ENCODE measurements around the gene BASP1. TPM values are rescaled to one million over a fixed set of nuclear protein-coding genes. Genes with fewer than 3 reads are reported as not detected.

The BASP1 gene
- total RNA-seq, 2 donors from 2014 or later, result 0.48 to 1.3 TPM

GRCh38 chr5:17269201-17269600, 51.8 kb downstream of the BASP1 start:
- no peak overlapping the region for H3K4me3 Mint-ChIP-seq
- H3K36me3 Mint-ChIP-seq (ENCODE audit: low read depth), result no peaks in the 10 kb centered on the region
- H3K27me3 Mint-ChIP-seq, result no peaks in the 10 kb centered on the region
- H3K27ac Mint-ChIP-seq, result no peak overlapping the region
- no peaks in the 10 kb centered on the region for H3K9me3 Mint-ChIP-seq
- no peaks in the 10 kb centered on the region for H3K4me1 Mint-ChIP-seq
- ATAC-seq (replicated peaks), result no peak

- H3K4me3 Mint-ChIP-seq, result no peak overlapping the region
- H3K27me3 Mint-ChIP-seq, result no peaks in the 10 kb centered on the region
- no peaks in the 10 kb centered on the region for H3K36me3 Mint-ChIP-seq (ENCODE audit: low read depth)
- no peak overlapping the region for H3K27ac Mint-ChIP-seq
- no peaks in the 10 kb centered on the region for H3K4me1 Mint-ChIP-seq
- no peaks in the 10 kb centered on the region for H3K9me3 Mint-ChIP-seq
- ATAC-seq (replicated peaks), result no peak
Measured at GRCh38 chr5:17272111-17272510, 54.7 kb downstream of the BASP1 start.

- no peak for ATAC-seq (replicated peaks)
- Mint-ChIP-seq H3K4me3 (no peak overlapping the region), H3K36me3 (ENCODE audit: low read depth) (no peaks in the 10 kb centered on the region), H3K4me1 (no peaks in the 10 kb centered on the region), H3K27me3 (no peaks in the 10 kb centered on the region), H3K9me3 (no peaks in the 10 kb centered on the region), H3K27ac (no peak overlapping the region)
Measured at GRCh38 chr5:17275289-17276158, 58.1 kb downstream of the BASP1 start.

- Mint-ChIP-seq H3K27me3 (no peaks in the 10 kb centered on the region), H3K36me3 (ENCODE audit: low read depth) (no peaks in the 10 kb centered on the region), H3K4me3 (no peak overlapping the region), H3K9me3 (no peaks in the 10 kb centered on the region), H3K4me1 (no peaks in the 10 kb centered on the region), H3K27ac (no peak overlapping the region)
- ATAC-seq (replicated peaks), result no peak
Measured at GRCh38 chr5:17276445-17276844, 59.0 kb downstream of the BASP1 start.

- Mint-ChIP-seq H3K27me3 (no peaks in the 10 kb centered on the region), H3K27ac (no peak overlapping the region), H3K4me1 (no peaks in the 10 kb centered on the region), H3K4me3 (no peak overlapping the region), H3K36me3 (ENCODE audit: low read depth) (no peaks in the 10 kb centered on the region), H3K9me3 (peaks cover 2% of the 10 kb centered on the region)
- no peak for ATAC-seq (replicated peaks)
Measured at GRCh38 chr5:17277907-17278306, 60.5 kb downstream of the BASP1 start.

- no peak overlapping the region for H3K27ac Mint-ChIP-seq
- no peaks in the 10 kb centered on the region for H3K27me3 Mint-ChIP-seq
- H3K36me3 Mint-ChIP-seq (ENCODE audit: low read depth), result no peaks in the 10 kb centered on the region
- no peak for ATAC-seq (replicated peaks)
- peaks cover 5% of the 10 kb centered on the region for H3K9me3 Mint-ChIP-seq
- no peak overlapping the region for H3K4me3 Mint-ChIP-seq
- H3K4me1 Mint-ChIP-seq, result no peaks in the 10 kb centered on the region
Measured at GRCh38 chr5:17278931-17279330, 61.5 kb downstream of the BASP1 start.

- ATAC-seq (replicated peaks), result no peak
- Mint-ChIP-seq H3K27ac (no peak overlapping the region), H3K36me3 (ENCODE audit: low read depth) (no peaks in the 10 kb centered on the region), H3K27me3 (no peaks in the 10 kb centered on the region), H3K4me1 (no peaks in the 10 kb centered on the region), H3K9me3 (peaks cover 5% of the 10 kb centered on the region), H3K4me3 (no peak overlapping the region)
Measured at GRCh38 chr5:17279487-17279886, 62.1 kb downstream of the BASP1 start.

- Mint-ChIP-seq H3K4me1 (no peaks in the 10 kb centered on the region), H3K27me3 (no peaks in the 10 kb centered on the region), H3K9me3 (peaks cover 5% of the 10 kb centered on the region), H3K27ac (no peak overlapping the region), H3K36me3 (ENCODE audit: low read depth) (no peaks in the 10 kb centered on the region), H3K4me3 (no peak overlapping the region)
- ATAC-seq (replicated peaks), result peak; percentile 24
Measured at GRCh38 chr5:17282283-17283120, 65.1 kb downstream of the BASP1 start.

GRCh38 chr5:17283121-17283415, 65.6 kb downstream of the BASP1 start:
- ATAC-seq (replicated peaks), result no peak
- Mint-ChIP-seq H3K27me3 (no peaks in the 10 kb centered on the region), H3K27ac (no peak overlapping the region), H3K36me3 (ENCODE audit: low read depth) (no peaks in the 10 kb centered on the region), H3K4me1 (no peaks in the 10 kb centered on the region), H3K4me3 (no peak overlapping the region), H3K9me3 (peaks cover 9% of the 10 kb centered on the region)

- Mint-ChIP-seq H3K36me3 (ENCODE audit: low read depth) (no peaks in the 10 kb centered on the region), H3K4me3 (no peak overlapping the region), H3K27me3 (no peaks in the 10 kb centered on the region), H3K9me3 (peaks cover 16% of the 10 kb centered on the region), H3K4me1 (no peaks in the 10 kb centered on the region), H3K27ac (no peak overlapping the region)
- ATAC-seq (replicated peaks), result no peak
Measured at GRCh38 chr5:17287501-17288155, 70.2 kb downstream of the BASP1 start.

GRCh38 chr5:17288570-17288969, 71.1 kb downstream of the BASP1 start:
- Mint-ChIP-seq H3K4me3 (no peak overlapping the region), H3K4me1 (no peaks in the 10 kb centered on the region), H3K36me3 (ENCODE audit: low read depth) (no peaks in the 10 kb centered on the region), H3K27me3 (no peaks in the 10 kb centered on the region), H3K27ac (no peak overlapping the region), H3K9me3 (peaks cover 11% of the 10 kb centered on the region)
- ATAC-seq (replicated peaks), result no peak

GRCh38 chr5:17289681-17290539, 72.5 kb downstream of the BASP1 start:
- H3K4me1 Mint-ChIP-seq, result no peaks in the 10 kb centered on the region
- H3K27ac Mint-ChIP-seq, result no peak overlapping the region
- peaks cover 11% of the 10 kb centered on the region for H3K9me3 Mint-ChIP-seq
- no peaks in the 10 kb centered on the region for H3K36me3 Mint-ChIP-seq (ENCODE audit: low read depth)
- no peak overlapping the region for H3K4me3 Mint-ChIP-seq
- no peak for ATAC-seq (replicated peaks)
- no peaks in the 10 kb centered on the region for H3K27me3 Mint-ChIP-seq

GRCh38 chr5:17290540-17290974, 73.1 kb downstream of the BASP1 start:
- H3K9me3 Mint-ChIP-seq, result peaks cover 11% of the 10 kb centered on the region
- H3K36me3 Mint-ChIP-seq (ENCODE audit: low read depth), result no peaks in the 10 kb centered on the region
- no peak overlapping the region for H3K4me3 Mint-ChIP-seq
- no peak overlapping the region for H3K27ac Mint-ChIP-seq
- H3K4me1 Mint-ChIP-seq, result no peaks in the 10 kb centered on the region
- no peaks in the 10 kb centered on the region for H3K27me3 Mint-ChIP-seq
- ATAC-seq (replicated peaks), result no peak

- Mint-ChIP-seq H3K27me3 (no peaks in the 10 kb centered on the region), H3K9me3 (peaks cover 11% of the 10 kb centered on the region), H3K36me3 (ENCODE audit: low read depth) (no peaks in the 10 kb centered on the region), H3K27ac (no peak overlapping the region), H3K4me1 (no peaks in the 10 kb centered on the region), H3K4me3 (no peak overlapping the region)
- no peak for ATAC-seq (replicated peaks)
Measured at GRCh38 chr5:17292434-17293015, 75.1 kb downstream of the BASP1 start.
